HCT116 (cell line): ENCODE results near the gene COG2.

Experiments used
- ATF3 ChIP-seq: IDR thresholded peaks from 2 replicates; pipeline ENCODE4 v1.6.1; 2012
- CTCF ChIP-seq, 3 experiments: fragments of 200-600 bp in 1 of 3; sonication (generic) in 1 of 3; IDR thresholded peaks in 2 of 3; conservative IDR thresholded peaks in 1 of 3; 2 replicates each; pipeline ENCODE4 v1.5.1; 2012 to 2017; ENCODE audit warnings: low read depth in 2 of 3, low read length in 2 of 3, antibody characterized with exemption in 1 of 3, borderline replicate concordance in 1 of 3, control low read depth in 1 of 3, mild to moderate bottlenecking in 1 of 3, mixed read lengths in 1 of 3, mixed run types in 1 of 3, moderate library complexity in 1 of 3; ENCODE audit not compliant: insufficient read depth in 1 of 3
- EZH2 ChIP-seq: fragments of 200-600 bp; sonication (generic); IDR thresholded peaks from 2 replicates; pipeline ENCODE4 v1.6.1; 2017; ENCODE audit warnings: antibody characterized with exemption, mixed run types
- JUND ChIP-seq: IDR thresholded peaks from 2 replicates; pipeline ENCODE4 v1.6.1; 2012

DNA sequence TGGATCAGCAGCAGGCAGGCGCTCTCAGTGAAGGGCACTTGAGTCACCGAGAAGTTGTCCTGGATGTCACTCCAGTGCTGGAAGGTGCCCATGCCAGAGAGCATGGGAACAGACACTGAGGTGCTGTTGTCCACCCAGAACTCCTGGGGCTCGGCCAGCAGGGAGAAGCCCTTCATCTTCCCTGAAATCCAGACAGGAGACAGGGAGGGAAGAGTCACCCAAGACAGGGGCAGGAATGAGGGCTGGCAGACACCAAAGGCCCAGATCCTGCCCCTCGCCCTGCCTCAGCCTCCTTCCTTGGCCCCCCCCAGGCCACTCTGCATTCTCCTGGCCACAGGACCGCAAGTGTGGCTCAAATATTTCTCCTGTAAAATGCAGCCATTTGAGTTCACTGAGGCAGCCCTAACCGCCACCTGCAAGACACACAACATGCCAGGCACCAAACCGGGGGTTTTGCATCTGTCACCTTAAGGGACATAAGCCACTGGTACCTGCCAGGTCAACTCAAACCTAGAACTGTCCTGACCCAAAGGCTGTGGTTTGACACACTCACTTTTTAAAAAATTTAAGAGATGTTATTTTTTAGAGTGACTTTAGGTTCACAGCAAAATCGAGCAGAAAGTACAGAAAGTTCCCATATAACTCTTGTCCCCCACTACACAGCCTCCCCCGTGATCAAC is 63.9 kb downstream of the COG2 start:
- no peak for TF ChIP-seq JUND
- no peak for TF ChIP-seq CTCF (IDR thresholded peaks at IDR 0.05 in 2 of 3, conservative IDR thresholded peaks at IDR 0.05 in 1 of 3; ENCODE audit: borderline replicate concordance in 1 of 3, insufficient read depth in 1 of 3, low read depth in 2 of 3, low read length in 2 of 3)
- no peak for TF ChIP-seq EZH2
- TF ChIP-seq ATF3, result no peak
